ENCODE data around the gene COX17.

The COX17 gene

DNA sequence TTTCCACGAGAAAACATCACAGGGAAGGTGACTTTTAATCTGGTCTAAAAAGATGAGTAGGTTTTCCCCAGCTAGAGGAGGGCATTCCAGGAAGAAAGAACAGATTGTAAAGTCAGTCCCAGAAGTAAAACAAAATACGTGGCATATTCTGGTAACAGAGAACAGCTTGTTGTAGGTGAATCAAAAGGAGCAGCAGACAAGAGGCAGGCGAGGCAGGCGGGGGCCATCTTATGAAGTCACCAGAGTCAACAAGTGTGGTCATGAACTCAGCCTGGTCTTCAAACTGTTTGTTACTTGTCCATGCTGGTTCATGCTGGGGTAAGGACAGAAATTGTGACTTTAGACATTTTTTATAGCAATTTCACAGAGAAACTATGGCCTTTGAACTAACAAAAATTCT, 12.8 kb downstream of the COX17 start:
- H2AFZ ChIP-seq (ENCODE audit: low read length), result no peak overlapping the region
- no peak overlapping the region for H3K4me2 ChIP-seq (ENCODE audit: low read length)

DNA sequence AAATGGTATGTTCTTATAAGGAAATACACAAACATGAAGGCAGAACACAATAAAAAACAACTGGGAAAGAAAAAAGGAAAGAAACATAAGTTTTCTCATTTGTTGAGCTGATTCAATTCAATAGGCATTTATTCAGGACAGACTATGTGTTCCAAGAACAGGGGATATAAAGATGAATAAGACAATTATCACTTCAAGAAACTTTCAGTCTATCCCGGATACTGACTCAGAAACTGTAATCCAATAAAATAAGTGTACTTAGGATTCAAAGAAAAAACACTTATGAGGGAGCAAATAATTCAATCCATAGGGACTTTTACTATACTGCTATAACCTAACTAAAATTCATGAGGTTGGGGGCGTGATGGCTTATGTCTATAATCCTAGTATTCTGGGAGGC, 13.3 kb downstream of the COX17 start:
- Histone ChIP-seq H3K9ac (ENCODE audit: low read length) (no peak overlapping the region), H3K27me3 (ENCODE audit: insufficient read depth, low read length) (no peaks in the 10 kb centered on the region), H4K20me1 (ENCODE audit: insufficient read depth, low read length) (no peaks in the 10 kb centered on the region), H3K27ac (ENCODE audit: low read depth, low read length, poor library complexity, severe bottlenecking) (no peak overlapping the region), H3K4me1 (ENCODE audit: insufficient read depth, low read length, severe bottlenecking) (no peaks in the 10 kb centered on the region), H3K9me3 (ENCODE audit: low read length) (no peaks in the 10 kb centered on the region), H3K36me3 (ENCODE audit: insufficient read depth, low read length) (peaks cover 6% of the 10 kb centered on the region; the same call in 1 of the 2 replicates), H2AFZ (ENCODE audit: low read length) (no peak overlapping the region), H3K4me3 (ENCODE audit: low read depth, low read length, poor library complexity, severe bottlenecking) (no peak overlapping the region), H3K79me2 (ENCODE audit: insufficient read depth, low read length) (no peaks in the 10 kb centered on the region), H3K4me2 (ENCODE audit: low read length) (no peak overlapping the region), H3K9me2 (ENCODE audit: low read depth, low read length) (no peaks in the 10 kb centered on the region), H3F3A (ENCODE audit: insufficient read depth, low read length) (no peaks in the 10 kb centered on the region)
- TF ChIP-seq, protein P1, sequence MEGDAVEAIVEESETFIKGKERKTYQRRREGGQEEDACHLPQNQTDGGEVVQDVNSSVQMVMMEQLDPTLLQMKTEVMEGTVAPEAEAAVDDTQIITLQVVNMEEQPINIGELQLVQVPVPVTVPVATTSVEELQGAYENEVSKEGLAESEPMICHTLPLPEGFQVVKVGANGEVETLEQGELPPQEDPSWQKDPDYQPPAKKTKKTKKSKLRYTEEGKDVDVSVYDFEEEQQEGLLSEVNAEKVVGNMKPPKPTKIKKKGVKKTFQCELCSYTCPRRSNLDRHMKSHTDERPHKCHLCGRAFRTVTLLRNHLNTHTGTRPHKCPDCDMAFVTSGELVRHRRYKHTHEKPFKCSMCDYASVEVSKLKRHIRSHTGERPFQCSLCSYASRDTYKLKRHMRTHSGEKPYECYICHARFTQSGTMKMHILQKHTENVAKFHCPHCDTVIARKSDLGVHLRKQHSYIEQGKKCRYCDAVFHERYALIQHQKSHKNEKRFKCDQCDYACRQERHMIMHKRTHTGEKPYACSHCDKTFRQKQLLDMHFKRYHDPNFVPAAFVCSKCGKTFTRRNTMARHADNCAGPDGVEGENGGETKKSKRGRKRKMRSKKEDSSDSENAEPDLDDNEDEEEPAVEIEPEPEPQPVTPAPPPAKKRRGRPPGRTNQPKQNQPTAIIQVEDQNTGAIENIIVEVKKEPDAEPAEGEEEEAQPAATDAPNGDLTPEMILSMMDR (IDR thresholded peaks at IDR 0.05; ENCODE audit: low read length), result no peak
- no peak for TF ChIP-seq EZH2 (IDR thresholded peaks at IDR 0.05; ENCODE audit: borderline replicate concordance, low read length)

More for the DNA sequence above, 12.8 kb downstream of the COX17 start:
- Histone ChIP-seq H3K4me3 (ENCODE audit: low read depth, low read length, poor library complexity, severe bottlenecking) (no peak overlapping the region), H3K79me2 (ENCODE audit: insufficient read depth, low read length) (no peaks in the 10 kb centered on the region), H3K9me3 (ENCODE audit: low read length) (no peaks in the 10 kb centered on the region), H3K36me3 (ENCODE audit: insufficient read depth, low read length) (peaks cover 11% of the 10 kb centered on the region; the same call in 1 of the 2 replicates), H3F3A (ENCODE audit: insufficient read depth, low read length) (no peaks in the 10 kb centered on the region), H4K20me1 (ENCODE audit: insufficient read depth, low read length) (no peaks in the 10 kb centered on the region), H3K9me2 (ENCODE audit: low read depth, low read length) (no peaks in the 10 kb centered on the region), H3K27me3 (ENCODE audit: insufficient read depth, low read length) (no peaks in the 10 kb centered on the region), H3K9ac (ENCODE audit: low read length) (no peak overlapping the region), H3K27ac (ENCODE audit: low read depth, low read length, poor library complexity, severe bottlenecking) (no peak overlapping the region), H3K4me1 (ENCODE audit: insufficient read depth, low read length, severe bottlenecking) (no peaks in the 10 kb centered on the region)
- TF ChIP-seq, protein P1 (IDR thresholded peaks at IDR 0.05; ENCODE audit: low read length), result no peak
- no peak for TF ChIP-seq EZH2 (IDR thresholded peaks at IDR 0.05; ENCODE audit: borderline replicate concordance, low read length)

DNA sequence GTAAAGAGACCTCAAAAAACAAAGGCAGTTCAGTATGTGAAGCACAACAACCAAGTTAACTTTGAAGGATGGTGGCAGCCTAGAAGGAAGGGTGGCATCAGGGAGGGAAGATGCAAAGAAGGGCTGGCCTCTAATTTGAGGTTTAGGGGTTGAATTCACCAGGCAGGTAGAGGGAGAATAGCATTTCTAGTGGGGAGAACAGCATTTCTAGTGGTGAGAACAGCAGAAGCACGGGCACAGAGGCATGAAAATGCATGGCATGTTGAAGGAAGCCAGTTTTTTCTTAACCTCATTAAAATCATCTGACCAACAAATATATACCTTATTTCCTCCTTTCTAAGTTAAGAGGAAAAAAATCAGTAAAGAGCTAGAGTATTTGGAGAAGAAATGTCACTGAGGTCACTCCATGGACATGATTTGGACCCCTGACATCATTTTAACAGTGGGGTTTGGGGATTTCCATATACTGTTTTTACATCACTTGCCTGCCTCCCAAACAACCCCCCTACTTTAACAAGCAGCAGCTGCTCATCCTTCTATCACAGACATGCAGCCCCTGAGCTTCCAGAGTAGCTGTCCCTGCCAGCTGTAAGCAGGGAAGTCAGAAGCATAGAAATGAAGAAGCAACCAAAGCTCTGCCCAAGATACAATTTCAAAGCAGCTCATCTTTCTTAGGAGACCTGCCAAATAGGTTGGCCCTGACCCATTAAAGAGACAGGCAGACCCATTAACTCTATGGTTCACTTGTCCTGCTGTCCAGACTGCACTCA, 14.4 kb downstream of the COX17 start:
- no peaks in the 10 kb centered on the region for H3K4me1 ChIP-seq (ENCODE audit: insufficient read depth, low read length, severe bottlenecking)
- H3K9me2 ChIP-seq (ENCODE audit: low read depth, low read length), result no peaks in the 10 kb centered on the region
- no peaks in the 10 kb centered on the region for H4K20me1 ChIP-seq (ENCODE audit: insufficient read depth, low read length)
- H3K27ac ChIP-seq (ENCODE audit: low read depth, low read length, poor library complexity, severe bottlenecking), result no peak overlapping the region
- no peak for TF ChIP-seq EZH2 (IDR thresholded peaks at IDR 0.05; ENCODE audit: borderline replicate concordance, low read length)
- TF ChIP-seq, protein P1 (IDR thresholded peaks at IDR 0.05; ENCODE audit: low read length), result no peak
- H3K4me3 ChIP-seq (ENCODE audit: low read depth, low read length, poor library complexity, severe bottlenecking), result no peak overlapping the region
- H3K4me2 ChIP-seq (ENCODE audit: low read length), result no peak overlapping the region
- H3K27me3 ChIP-seq (ENCODE audit: insufficient read depth, low read length), result no peaks in the 10 kb centered on the region
- no peaks in the 10 kb centered on the region for H3K9me3 ChIP-seq (ENCODE audit: low read length)
- H3K36me3 ChIP-seq (ENCODE audit: insufficient read depth, low read length), result no peaks in the 10 kb centered on the region
- no peak overlapping the region for H2AFZ ChIP-seq (ENCODE audit: low read length)
- no peaks in the 10 kb centered on the region for H3K79me2 ChIP-seq (ENCODE audit: insufficient read depth, low read length)
- H3F3A ChIP-seq (ENCODE audit: insufficient read depth, low read length), result no peaks in the 10 kb centered on the region
- H3K9ac ChIP-seq (ENCODE audit: low read length), result no peak overlapping the region

Data from OCI-LY1 (cell line).